GM18508 (cell line): ENCODE data around the gene FOXP1.

Source experiments
- ATAC-seq: cut with Tn5 transposase; IDR thresholded peaks from one replicate; pipeline ENCODE4 v1.9.1; 2021; ENCODE audit warnings: moderate number of reproducible peaks; ENCODE audit not compliant: insufficient read depth, unreplicated experiment

FOXP1 gene

GRCh38 chr3:71413572-71413971, 170.0 kb downstream of the FOXP1 start:
- no peak for ATAC-seq

- ATAC-seq: no peak
Observed at GRCh38 chr3:71409352-71409751, 174.2 kb downstream of the FOXP1 start.

- no peak for ATAC-seq
Observed at GRCh38 chr3:71408903-71409302, 174.6 kb downstream of the FOXP1 start.

GRCh38 chr3:71407823-71408222, 175.7 kb downstream of the FOXP1 start:
- no peak for ATAC-seq

- ATAC-seq: no peak
Observed at GRCh38 chr3:71406972-71407810, 176.3 kb downstream of the FOXP1 start.

GRCh38 chr3:71402911-71403310, 180.6 kb downstream of the FOXP1 start:
- ATAC-seq: no peak

GRCh38 chr3:71402280-71402679, 181.2 kb downstream of the FOXP1 start:
- no peak for ATAC-seq

- no peak for ATAC-seq
Observed at GRCh38 chr3:71401695-71402231, 181.8 kb downstream of the FOXP1 start.

- ATAC-seq: no peak
Observed at GRCh38 chr3:71400986-71401451, 182.5 kb downstream of the FOXP1 start.

- no peak for ATAC-seq
Observed at GRCh38 chr3:71399478-71399877, 184.1 kb downstream of the FOXP1 start.

GRCh38 chr3:71398157-71398836, 185.2 kb downstream of the FOXP1 start:
- no peak for ATAC-seq

GRCh38 chr3:71397726-71398125, 185.8 kb downstream of the FOXP1 start:
- no peak for ATAC-seq

GRCh38 chr3:71397046-71397445, 186.5 kb downstream of the FOXP1 start:
- ATAC-seq: no peak

- ATAC-seq: no peak
Observed at GRCh38 chr3:71395927-71396695, 187.4 kb downstream of the FOXP1 start.

GRCh38 chr3:71395470-71395869, 188.1 kb downstream of the FOXP1 start:
- ATAC-seq: no peak

GRCh38 chr3:71393745-71394144, 189.8 kb downstream of the FOXP1 start:
- no peak for ATAC-seq

- peak; percentile 46 for ATAC-seq
Observed at GRCh38 chr3:71393093-71393492, 190.4 kb downstream of the FOXP1 start.

GRCh38 chr3:71392251-71392650, 191.3 kb downstream of the FOXP1 start:
- peak; percentile 64 for ATAC-seq

- ATAC-seq: no peak
Observed at GRCh38 chr3:71391361-71391760, 192.2 kb downstream of the FOXP1 start.

- ATAC-seq: no peak
Observed at GRCh38 chr3:71389911-71390573, 193.5 kb downstream of the FOXP1 start.
